Measurements from ENCODE around the gene PRICKLE4. TPM values are rescaled to one million over a fixed set of nuclear protein-coding genes. Genes with fewer than 3 reads are reported as not detected.
A peak's percentile ranks its signal among the peaks of the same experiment; 100 is the strongest.

PRICKLE4 gene
- total and polyA plus RNA-seq, 10 donors = 0.41 to 32.8 (median 10.6) TPM

DNA sequence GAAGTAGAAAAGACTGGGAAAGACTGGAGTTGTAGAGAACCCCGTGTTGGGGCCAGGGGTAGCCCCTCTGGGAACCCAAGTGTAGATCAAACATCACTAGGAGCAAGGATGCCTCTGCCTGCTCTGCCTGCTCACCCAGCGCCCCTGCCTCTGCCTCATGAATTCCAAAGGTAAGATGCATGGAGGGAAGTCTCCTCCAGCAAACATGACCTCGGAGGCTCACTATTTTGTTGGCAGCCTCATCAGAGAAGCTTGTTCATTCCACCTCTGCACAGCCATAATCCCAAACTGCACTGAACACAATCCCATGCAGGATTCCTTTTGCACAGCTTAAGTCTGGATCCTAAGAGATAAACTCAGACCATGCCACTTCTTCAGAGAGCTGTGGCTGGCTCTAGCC is 5.7 kb upstream of the PRICKLE4 start:
- TF ChIP-seq, protein P1, sequence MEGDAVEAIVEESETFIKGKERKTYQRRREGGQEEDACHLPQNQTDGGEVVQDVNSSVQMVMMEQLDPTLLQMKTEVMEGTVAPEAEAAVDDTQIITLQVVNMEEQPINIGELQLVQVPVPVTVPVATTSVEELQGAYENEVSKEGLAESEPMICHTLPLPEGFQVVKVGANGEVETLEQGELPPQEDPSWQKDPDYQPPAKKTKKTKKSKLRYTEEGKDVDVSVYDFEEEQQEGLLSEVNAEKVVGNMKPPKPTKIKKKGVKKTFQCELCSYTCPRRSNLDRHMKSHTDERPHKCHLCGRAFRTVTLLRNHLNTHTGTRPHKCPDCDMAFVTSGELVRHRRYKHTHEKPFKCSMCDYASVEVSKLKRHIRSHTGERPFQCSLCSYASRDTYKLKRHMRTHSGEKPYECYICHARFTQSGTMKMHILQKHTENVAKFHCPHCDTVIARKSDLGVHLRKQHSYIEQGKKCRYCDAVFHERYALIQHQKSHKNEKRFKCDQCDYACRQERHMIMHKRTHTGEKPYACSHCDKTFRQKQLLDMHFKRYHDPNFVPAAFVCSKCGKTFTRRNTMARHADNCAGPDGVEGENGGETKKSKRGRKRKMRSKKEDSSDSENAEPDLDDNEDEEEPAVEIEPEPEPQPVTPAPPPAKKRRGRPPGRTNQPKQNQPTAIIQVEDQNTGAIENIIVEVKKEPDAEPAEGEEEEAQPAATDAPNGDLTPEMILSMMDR (IDR thresholded peaks at IDR 0.05 in 8 of 11, conservative IDR thresholded peaks at IDR 0.05 in 3 of 11) = no peak
- TF ChIP-seq POLR2AphosphoS5 (IDR thresholded peaks at IDR 0.05) (no peak), POLR2A (IDR thresholded peaks at IDR 0.05) (no peak)
- peak; percentile 32 for DNase-seq
- intact Hi-C loops (cut with DNase I; ENCODE audit: low total_unique reads) = loop anchor here (10.0 kb wide), 1 partner anchor 170 kb away; no protein-coding TSS in a partner anchor
- WGBS, 5 donors = 85 to 96% (median 91%) methylated on average over 3 of the region's 3 CpGs
- H3K9me3 ChIP-seq = no peaks in the 10 kb centered on the region
- no peak overlapping the region for H3K27ac ChIP-seq
- peaks cover 6 to 44% (median 23%) of the 10 kb centered on the region in 6 donors for H3K4me1 ChIP-seq
- peaks cover 0 to 76% (median 56%) of the 10 kb centered on the region in 6 donors for H3K36me3 ChIP-seq
- H3K4me3 ChIP-seq = no peak overlapping the region
- no peaks in the 10 kb centered on the region for H3K27me3 ChIP-seq (replicated peaks in 1 of 7)

DNA sequence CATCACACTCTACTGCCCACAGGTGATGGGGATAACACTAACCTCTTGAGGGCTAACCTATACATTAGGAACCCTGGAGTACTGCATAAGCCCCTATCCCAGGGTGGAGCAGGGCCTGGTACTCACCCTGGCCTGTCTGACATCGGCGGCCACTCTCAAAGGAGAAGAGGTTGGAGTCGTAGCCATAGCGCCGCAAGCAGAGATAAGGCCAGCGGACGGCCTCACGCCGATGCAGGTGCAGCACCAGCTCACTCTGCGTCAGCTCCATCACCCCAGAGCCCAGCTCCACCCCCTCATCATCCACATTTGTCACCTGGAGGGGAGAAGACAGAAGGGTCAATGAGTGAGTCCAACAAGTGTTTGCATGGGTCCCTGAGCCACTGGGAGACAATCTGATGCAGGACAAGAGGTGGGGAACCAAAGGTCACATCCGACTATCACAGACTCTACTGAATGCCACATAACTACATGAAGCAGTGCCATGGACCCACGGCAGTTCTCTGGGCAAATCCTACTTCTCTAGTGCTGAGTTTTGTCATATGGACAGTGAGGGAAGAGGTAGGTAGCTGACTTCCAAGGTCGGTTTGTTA is 5.2 kb upstream of the PRICKLE4 start:
- DNase-seq = peak; percentile 72
- peaks cover 0 to 70% (median 54%) of the 10 kb centered on the region in 6 donors for H3K36me3 ChIP-seq
- intact Hi-C loops (cut with DNase I; ENCODE audit: low total_unique reads) = loop anchor here (10.0 kb wide), 1 partner anchor 171 kb away; no protein-coding TSS in a partner anchor

DNA sequence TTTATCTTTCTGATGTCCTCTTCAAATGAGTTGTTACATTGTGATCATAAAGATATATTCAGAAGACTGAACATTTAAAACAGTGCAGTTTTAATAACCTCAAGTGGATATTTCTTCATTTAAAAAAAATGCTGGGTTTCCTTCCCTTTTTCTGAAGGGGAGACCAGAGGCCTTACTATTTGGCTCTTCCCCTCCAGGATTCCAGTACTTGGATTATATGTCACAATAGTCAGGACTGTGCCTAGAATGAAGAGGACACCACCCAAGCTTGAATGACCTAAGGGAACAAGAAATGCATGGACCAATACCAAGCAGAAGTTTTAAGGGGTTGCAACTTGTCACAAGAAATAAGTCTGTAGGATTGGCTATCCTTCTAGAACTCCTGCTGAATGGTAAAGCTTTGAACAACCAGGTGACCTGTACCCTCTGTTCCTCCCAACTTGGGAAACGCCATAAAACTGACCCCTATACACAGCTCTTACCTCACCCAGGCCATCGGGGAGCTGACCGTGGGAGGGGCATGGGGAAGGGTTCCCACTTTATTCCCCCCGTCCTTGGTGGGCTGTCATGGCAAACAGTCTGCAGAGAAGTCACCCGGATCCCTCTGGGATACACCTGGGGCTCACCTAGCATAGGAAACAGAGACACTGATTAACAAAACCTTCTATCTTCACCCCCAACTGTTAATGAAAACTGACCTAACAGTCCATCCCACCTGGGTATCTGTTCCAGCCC is 2.9 kb upstream of the PRICKLE4 start:
- WGBS, 5 donors = 75 to 87% (median 83%) methylated on average over 5 of the region's 5 CpGs
- H3K4me3 ChIP-seq = no peak overlapping the region
- no peak for TF ChIP-seq POLR2AphosphoS5 (IDR thresholded peaks at IDR 0.05)
- no peak for TF ChIP-seq POLR2A (IDR thresholded peaks at IDR 0.05)
- TF ChIP-seq, protein P1 (IDR thresholded peaks at IDR 0.05 in 8 of 11, conservative IDR thresholded peaks at IDR 0.05 in 3 of 11) = no peak
- H3K36me3 ChIP-seq = peaks cover 0 to 47% (median 33%) of the 10 kb centered on the region in 6 donors
- peaks cover 0 to 7% (median 0%) of the 10 kb centered on the region in 7 donors for H3K27me3 ChIP-seq (replicated peaks in 1 of 7)
- peak overlapping the region in 3 of 8 donors; percentile 19 to 56 (median 51) for H3K27ac ChIP-seq
- DNase-seq = no peak
- intact Hi-C loops (cut with DNase I; ENCODE audit: low total_unique reads) = loop anchor here (10.0 kb wide), 1 partner anchor 173 kb away; no protein-coding TSS in a partner anchor
- H3K9me3 ChIP-seq = no peaks in the 10 kb centered on the region
- peaks cover 6 to 65% (median 37%) of the 10 kb centered on the region in 6 donors for H3K4me1 ChIP-seq

More for the DNA sequence above, 5.2 kb upstream of the PRICKLE4 start:
- Histone ChIP-seq H3K9me3 (no peaks in the 10 kb centered on the region), H3K27ac (no peak overlapping the region), H3K4me3 (no peak overlapping the region), H3K27me3 (replicated peaks in 1 of 7) (no peaks in the 10 kb centered on the region), H3K4me1 (peaks cover 6 to 47% (median 24%) of the 10 kb centered on the region in 6 donors)
- 88 to 95% (median 92%) methylated on average over 13 of the region's 13 CpGs for WGBS, 5 donors
- TF ChIP-seq, protein P1 (IDR thresholded peaks at IDR 0.05 in 8 of 11, conservative IDR thresholded peaks at IDR 0.05 in 3 of 11) = no peak
- TF ChIP-seq POLR2A (IDR thresholded peaks at IDR 0.05) = no peak
- TF ChIP-seq POLR2AphosphoS5 (IDR thresholded peaks at IDR 0.05) = no peak

DNA sequence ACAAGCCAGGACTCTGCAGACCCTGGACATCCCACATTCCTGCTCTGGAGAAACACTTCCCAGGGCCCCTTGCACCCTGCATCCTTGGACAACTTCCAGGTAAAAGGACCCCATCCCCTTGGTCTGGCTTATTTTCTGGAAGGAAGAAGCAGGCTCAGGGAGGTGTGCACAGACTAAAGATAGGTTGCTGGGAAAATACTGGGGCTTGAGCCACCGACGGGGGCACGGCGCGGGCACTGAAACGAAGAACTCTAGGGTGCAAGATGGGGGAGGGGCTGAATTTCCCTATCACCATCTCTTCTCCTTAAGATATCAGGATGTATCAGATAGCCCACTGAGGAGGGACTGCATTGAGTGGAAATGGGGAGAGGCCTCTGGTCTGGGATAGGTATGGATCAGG is 1.7 kb upstream of the PRICKLE4 start:
- Histone ChIP-seq H3K9me3 (no peaks in the 10 kb centered on the region), H3K36me3 (peaks cover 0 to 42% (median 25%) of the 10 kb centered on the region in 6 donors), H3K27ac (peak overlapping the region in 2 of 8 donors; percentile 84 to 95), H3K4me3 (peak overlapping the region in 6 of 8 donors; percentile 80 to 93 (median 82)), H3K27me3 (replicated peaks in 1 of 7) (peaks cover 0 to 7% (median 0%) of the 10 kb centered on the region in 7 donors), H3K4me1 (peaks cover 6 to 77% (median 41%) of the 10 kb centered on the region in 6 donors)
- TF ChIP-seq POLR2AphosphoS5 (IDR thresholded peaks at IDR 0.05) (no peak), POLR2A (IDR thresholded peaks at IDR 0.05) (no peak)
- TF ChIP-seq, protein P1 (IDR thresholded peaks at IDR 0.05 in 8 of 11, conservative IDR thresholded peaks at IDR 0.05 in 3 of 11) = no peak
- WGBS, 5 donors = 54 to 65% (median 56%) methylated on average over 6 of the region's 6 CpGs
- no peak for DNase-seq
- intact Hi-C loops (cut with DNase I; ENCODE audit: low total_unique reads) = loop anchor here (10.0 kb wide), 1 partner anchor 174 kb away; no protein-coding TSS in a partner anchor

Data from spleen (tissue), 11 donors.